Liver (tissue), 9 donors: ENCODE measurements around the gene NCAM2. TPM values are rescaled to one million over a fixed set of nuclear protein-coding genes. Genes with fewer than 3 reads are reported as not detected.

Source experiments
- DNase-seq: peaks from one replicate; pipeline ENCODE4 v3.0.0-alpha.2; 2017; ENCODE audit warnings: low spot score
- H3K27ac ChIP-seq, 2 donors: one replicate each; pipeline ENCODE4 v1.7.0; 2013; ENCODE audit warnings: inconsistent platforms in 2 of 2, low read length in 2 of 2, control low read depth in 1 of 2, low read depth in 1 of 2, mild to moderate bottlenecking in 1 of 2
- H3K27me3 ChIP-seq, 4 donors: one replicate each; pipeline versions ENCODE4 v1.6.1 to v1.7.0; 2013; ENCODE audit warnings: low read length in 3 of 4, inconsistent platforms in 1 of 4, mild to moderate bottlenecking in 1 of 4, moderate library complexity in 1 of 4; ENCODE audit not compliant: control insufficient read depth in 4 of 4, insufficient read depth in 4 of 4
- H3K36me3 ChIP-seq, 4 donors: one replicate each; pipeline versions ENCODE4 v1.6.1 to v1.7.0; 2013; ENCODE audit warnings: low read length in 3 of 4, mild to moderate bottlenecking in 3 of 4, low read depth in 1 of 4, moderate library complexity in 1 of 4; ENCODE audit not compliant: control insufficient read depth in 4 of 4, insufficient read depth in 3 of 4
- H3K4me1 ChIP-seq, 4 donors: one replicate each; pipeline versions ENCODE4 v1.6.1 to v1.7.0; 2013; ENCODE audit warnings: low read length in 3 of 4, mild to moderate bottlenecking in 3 of 4, moderate library complexity in 1 of 4; ENCODE audit not compliant: control insufficient read depth in 4 of 4, insufficient read depth in 4 of 4
- H3K4me3 ChIP-seq, 3 donors: one replicate each; pipeline versions ENCODE4 v1.6.1 to v1.7.0; 2013; ENCODE audit warnings: low read length in 3 of 3, control low read depth in 1 of 3, low read depth in 1 of 3, mild to moderate bottlenecking in 1 of 3
- H3K9ac ChIP-seq, 2 donors: one replicate each; pipeline ENCODE4 v1.7.0; 2013; ENCODE audit warnings: low read length in 2 of 2, mild to moderate bottlenecking in 2 of 2, moderate library complexity in 2 of 2, control low read depth in 1 of 2, low read depth in 1 of 2
- H3K9me3 ChIP-seq, 4 donors: one replicate each; pipeline versions ENCODE4 v1.6.1 to v1.7.0; 2013; ENCODE audit warnings: low read length in 3 of 4; ENCODE audit not compliant: control insufficient read depth in 4 of 4
- CTCF ChIP-seq: fragments of 150-350 bp; IDR thresholded peaks from 2 replicates; pipeline ENCODE4 v1.5.1; 2017; ENCODE audit warnings: improper control_type of control experiment, low read depth, low read length; ENCODE audit not compliant: missing input control
- EGR1 ChIP-seq, 2 donors: IDR thresholded peaks; 2 replicates each; pipeline ENCODE4 v1.6.1; 2016 to 2018; ENCODE audit warnings: antibody characterized with exemption in 2 of 2, low read depth in 2 of 2
- FOXA1 ChIP-seq: IDR thresholded peaks from 2 replicates; pipeline ENCODE4 v1.6.1; 2016; ENCODE audit warnings: antibody characterized with exemption
- FOXA2 ChIP-seq: IDR thresholded peaks from 2 replicates; pipeline ENCODE4 v1.6.1; 2016; ENCODE audit warnings: antibody characterized with exemption
- GABPA ChIP-seq, 2 donors: IDR thresholded peaks in 1 of 2; conservative IDR thresholded peaks in 1 of 2; 2 replicates each; pipeline ENCODE4 v1.6.1; 2016; ENCODE audit warnings: antibody characterized with exemption in 2 of 2, mild to moderate bottlenecking in 1 of 2, moderate library complexity in 1 of 2
- HNF4A ChIP-seq, 2 donors: conservative IDR thresholded peaks; 2 replicates each; pipeline ENCODE4 v1.6.1; 2016; ENCODE audit warnings: antibody characterized with exemption in 2 of 2, mild to moderate bottlenecking in 2 of 2
- HNF4G ChIP-seq: IDR thresholded peaks from 2 replicates; pipeline ENCODE4 v1.6.1; 2016; ENCODE audit warnings: antibody characterized with exemption
- JUND ChIP-seq, 2 donors: IDR thresholded peaks; 2 replicates each; pipeline ENCODE4 v1.6.1; 2016; ENCODE audit warnings: antibody characterized with exemption in 2 of 2
- MAX ChIP-seq: IDR thresholded peaks from 2 replicates; pipeline ENCODE4 v1.6.1; 2016; ENCODE audit warnings: antibody characterized with exemption
- NR2F2 ChIP-seq: IDR thresholded peaks from 2 replicates; pipeline ENCODE4 v1.6.1; 2016; ENCODE audit warnings: antibody characterized with exemption
- RAD21 ChIP-seq, 2 donors: IDR thresholded peaks; 2 replicates each; pipeline ENCODE4 v1.6.1; 2016; ENCODE audit warnings: antibody characterized with exemption in 2 of 2, mild to moderate bottlenecking in 2 of 2
- REST ChIP-seq: IDR thresholded peaks from 2 replicates; pipeline ENCODE4 v1.6.1; 2016; ENCODE audit warnings: antibody characterized with exemption, mild to moderate bottlenecking
- RXRA ChIP-seq, 2 donors: IDR thresholded peaks; 2 replicates each; pipeline ENCODE4 v1.6.1; 2017 to 2018; ENCODE audit warnings: antibody characterized with exemption in 2 of 2, mild to moderate bottlenecking in 1 of 2
- SP1 ChIP-seq: IDR thresholded peaks from 2 replicates; pipeline ENCODE4 v1.6.1; 2018; ENCODE audit warnings: antibody characterized with exemption, mild to moderate bottlenecking
- TAF1 ChIP-seq: conservative IDR thresholded peaks from 2 replicates; pipeline ENCODE4 v1.6.1; 2016; ENCODE audit warnings: antibody characterized with exemption, mild to moderate bottlenecking
- YY1 ChIP-seq: IDR thresholded peaks from 2 replicates; pipeline ENCODE4 v1.6.1; 2016; ENCODE audit warnings: antibody characterized with exemption, mild to moderate bottlenecking
- WGBS: extraction: QIAGEN DNeasy Blood & Tissue Kit; methylation state at CpG from one replicate; pipeline ENCODE4 v1.1.7; 2013; 5-methylcytosine and 5-hydroxymethylcytosine counted together
- polyA plus RNA-seq, 2 donors: library from polyadenylated mRNA; stranded (reverse) in 1 of 2; unstranded in 1 of 2; fragments of 200-250 nt in 1 of 2; fragments of >200 nt in 1 of 2; fragmentation: Nextera tagmentation in 1 of 2; extraction: Ambion mirVana in 1 of 2; gene quantifications; one replicate each; pipeline versions ENCODE4 v1.2.1 to v1.2.3, GENCODE V29; 2013 to 2015
- total RNA-seq, 2 donors: library from RNA; depleted of rRNA; stranded (reverse); fragments of >200 nt; gene quantifications; one replicate each; pipeline ENCODE4 v1.2.3, GENCODE V29; 2014
- TF ChIP-seq, protein P1 (sequence below): IDR thresholded peaks from 2 replicates; pipeline ENCODE4 v1.6.1; 2016; ENCODE audit warnings: antibody characterized with exemption
- TF ChIP-seq, protein P2 (sequence below): IDR thresholded peaks from 2 replicates; pipeline ENCODE4 v1.6.1; 2016; ENCODE audit warnings: antibody characterized with exemption
- donor health status: healthy.
- donor health status: healthy.
- donor health status: healthy.
- donor health status: healthy.
- donor health status: healthy.

Gene NCAM2
- total and polyA plus RNA-seq, 4 donors = 0.06 to 0.51 (median 0.24) TPM

DNA sequence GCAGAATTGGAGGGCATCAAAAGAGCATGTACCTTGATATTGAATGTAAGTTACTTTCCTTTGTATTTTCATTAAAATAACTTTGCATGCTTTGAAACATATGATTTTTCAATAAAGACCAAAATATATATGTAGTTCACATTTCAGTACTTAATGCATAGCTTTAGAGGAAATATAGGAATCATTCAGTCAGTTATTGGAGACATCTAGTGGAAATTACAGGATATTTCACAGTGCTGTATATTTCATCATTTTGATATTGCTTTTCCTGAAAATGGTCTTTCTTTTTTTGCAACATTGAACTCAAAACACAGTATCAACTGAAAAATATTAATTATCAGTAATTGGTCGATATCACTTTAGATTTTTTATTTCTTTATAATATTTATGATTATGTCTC, 375.8 kb downstream of the NCAM2 start:
- no peak for DNase-seq
- 46% methylated on average over 1 of the region's 1 CpG for WGBS
- no peak overlapping the region for H3K9ac ChIP-seq
- H3K36me3 ChIP-seq = no peaks in the 10 kb centered on the region
- H3K4me1 ChIP-seq = no peaks in the 10 kb centered on the region
- TF ChIP-seq NR2F2 = no peak
- peak; percentile 51 for TF ChIP-seq CTCF
- TF ChIP-seq RAD21 (IDR thresholded peaks at IDR 0.05) = peak; percentile 73 to 77
- no peaks in the 10 kb centered on the region for H3K27me3 ChIP-seq
- H3K27ac ChIP-seq = no peak overlapping the region
- no peaks in the 10 kb centered on the region for H3K9me3 ChIP-seq
- H3K4me3 ChIP-seq = no peak overlapping the region

DNA sequence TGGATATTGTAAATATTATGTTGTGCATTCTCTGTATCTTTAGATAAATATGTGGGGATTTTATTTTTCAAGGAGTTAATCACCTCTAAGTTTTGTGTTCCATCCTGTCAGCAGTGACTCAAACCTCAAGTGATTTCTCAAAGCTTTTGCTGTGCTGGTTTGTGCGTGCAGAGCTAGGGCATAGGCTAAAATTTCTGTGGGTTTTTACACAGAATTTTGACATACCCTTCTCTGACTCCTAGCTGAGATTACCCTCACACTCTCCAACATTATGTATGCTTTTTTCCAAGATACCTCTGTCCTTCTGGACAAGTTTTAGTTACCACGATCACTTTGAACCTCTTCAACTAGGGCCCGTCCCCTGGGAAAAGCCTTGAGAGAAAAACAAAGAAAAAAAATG, 384.9 kb downstream of the NCAM2 start:
- no peak for DNase-seq
- Histone ChIP-seq H3K4me1 (no peaks in the 10 kb centered on the region), H3K27me3 (no peaks in the 10 kb centered on the region), H3K9ac (no peak overlapping the region), H3K9me3 (no peaks in the 10 kb centered on the region), H3K36me3 (peaks cover 0 to under 1% (median 0%) of the 10 kb centered on the region in 4 donors), H3K4me3 (no peak overlapping the region), H3K27ac (no peak overlapping the region)
- 90% methylated on average over 3 of the region's 3 CpGs for WGBS
- TF ChIP-seq, protein P1, sequence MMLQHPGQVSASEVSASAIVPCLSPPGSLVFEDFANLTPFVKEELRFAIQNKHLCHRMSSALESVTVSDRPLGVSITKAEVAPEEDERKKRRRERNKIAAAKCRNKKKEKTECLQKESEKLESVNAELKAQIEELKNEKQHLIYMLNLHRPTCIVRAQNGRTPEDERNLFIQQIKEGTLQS = no peak
- TF ChIP-seq SP1 (no peak), RXRA (IDR thresholded peaks at IDR 0.05) (no peak), GABPA (IDR thresholded peaks at IDR 0.05 in 1 of 2, conservative IDR thresholded peaks at IDR 0.05 in 1 of 2) (no peak), FOXA1 (no peak), HNF4G (no peak), TAF1 (no peak), EGR1 (IDR thresholded peaks at IDR 0.05; ENCODE audit: low read depth in 2 of 2) (no peak), REST (no peak), JUND (IDR thresholded peaks at IDR 0.05) (no peak), CTCF (no peak), MAX (no peak), NR2F2 (no peak), RAD21 (IDR thresholded peaks at IDR 0.05) (no peak), FOXA2 (no peak), HNF4A (conservative IDR thresholded peaks at IDR 0.05) (no peak), YY1 (no peak)
- TF ChIP-seq, protein P2, sequence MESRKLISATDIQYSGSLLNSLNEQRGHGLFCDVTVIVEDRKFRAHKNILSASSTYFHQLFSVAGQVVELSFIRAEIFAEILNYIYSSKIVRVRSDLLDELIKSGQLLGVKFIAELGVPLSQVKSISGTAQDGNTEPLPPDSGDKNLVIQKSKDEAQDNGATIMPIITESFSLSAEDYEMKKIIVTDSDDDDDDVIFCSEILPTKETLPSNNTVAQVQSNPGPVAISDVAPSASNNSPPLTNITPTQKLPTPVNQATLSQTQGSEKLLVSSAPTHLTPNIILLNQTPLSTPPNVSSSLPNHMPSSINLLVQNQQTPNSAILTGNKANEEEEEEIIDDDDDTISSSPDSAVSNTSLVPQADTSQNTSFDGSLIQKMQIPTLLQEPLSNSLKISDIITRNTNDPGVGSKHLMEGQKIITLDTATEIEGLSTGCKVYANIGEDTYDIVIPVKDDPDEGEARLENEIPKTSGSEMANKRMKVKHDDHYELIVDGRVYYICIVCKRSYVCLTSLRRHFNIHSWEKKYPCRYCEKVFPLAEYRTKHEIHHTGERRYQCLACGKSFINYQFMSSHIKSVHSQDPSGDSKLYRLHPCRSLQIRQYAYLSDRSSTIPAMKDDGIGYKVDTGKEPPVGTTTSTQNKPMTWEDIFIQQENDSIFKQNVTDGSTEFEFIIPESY = no peak
